CD4-positive, alpha-beta T cell treated with Interleukin-6 for 4 hours (primary cell): Measurements from ENCODE around the gene PARD3.

Source experiments
- DNase-seq: peaks from one replicate; pipeline ENCODE4 v3.0.0-alpha.2; 2020; ENCODE audit warnings: mixed read lengths

The PARD3 gene

DNA sequence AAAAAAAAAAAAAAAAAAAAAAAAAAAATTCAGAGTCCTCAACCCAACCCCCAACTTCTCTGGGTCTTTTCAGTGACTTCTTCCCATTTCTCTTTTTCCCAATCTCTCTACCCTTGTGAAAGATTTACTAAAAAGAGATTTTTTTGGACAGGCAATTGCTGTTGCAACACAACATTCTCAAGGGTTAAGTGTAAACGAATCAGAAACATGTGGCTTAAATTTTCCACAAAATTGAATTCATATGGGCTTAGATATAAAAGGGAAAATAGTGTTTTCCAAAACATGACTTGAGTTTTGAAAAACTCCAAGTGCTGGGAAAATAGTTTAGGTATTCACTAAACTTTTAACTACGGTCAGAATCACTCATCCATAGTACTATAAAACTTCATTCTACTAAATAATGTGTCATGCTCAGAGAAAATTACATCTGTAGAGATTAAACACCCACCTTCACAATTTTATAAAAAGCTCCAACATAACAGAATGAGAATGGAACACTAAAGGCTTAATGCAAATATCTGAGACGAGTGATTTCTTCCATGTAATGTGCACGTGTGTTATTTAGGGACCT lies 643.1 kb downstream of the PARD3 start:
- no peak for DNase-seq

- DNase-seq, result no peak
Observed at GRCh38 chr10:34169677-34170076, 645.4 kb downstream of the PARD3 start.

- no peak for DNase-seq
Observed at GRCh38 chr10:34169131-34169530, 646.0 kb downstream of the PARD3 start.

DNA sequence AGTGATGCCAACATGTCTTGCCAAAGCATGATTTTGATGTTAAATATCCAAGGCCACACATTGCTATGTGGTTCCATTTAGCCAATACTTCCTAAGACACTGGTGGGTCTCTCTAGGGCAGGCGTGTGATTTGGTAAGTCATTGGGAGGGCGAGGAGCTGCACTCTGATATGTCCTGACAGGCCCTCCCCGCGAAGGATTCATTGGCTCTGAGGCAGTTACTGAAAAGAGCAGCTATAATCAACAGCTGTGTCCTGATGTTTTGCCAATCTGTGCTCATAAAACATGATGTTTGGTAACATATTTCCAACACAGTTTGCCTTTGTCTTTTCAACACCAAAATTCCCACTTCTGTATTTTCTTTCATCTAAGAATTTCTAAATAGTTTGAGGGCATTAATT lies 646.7 kb downstream of the PARD3 start:
- no peak for DNase-seq

GRCh38 chr10:34166823-34167222 lies 648.3 kb downstream of the PARD3 start:
- no peak for DNase-seq

- no peak for DNase-seq
Observed at GRCh38 chr10:34166354-34166753, 648.7 kb downstream of the PARD3 start.

DNA sequence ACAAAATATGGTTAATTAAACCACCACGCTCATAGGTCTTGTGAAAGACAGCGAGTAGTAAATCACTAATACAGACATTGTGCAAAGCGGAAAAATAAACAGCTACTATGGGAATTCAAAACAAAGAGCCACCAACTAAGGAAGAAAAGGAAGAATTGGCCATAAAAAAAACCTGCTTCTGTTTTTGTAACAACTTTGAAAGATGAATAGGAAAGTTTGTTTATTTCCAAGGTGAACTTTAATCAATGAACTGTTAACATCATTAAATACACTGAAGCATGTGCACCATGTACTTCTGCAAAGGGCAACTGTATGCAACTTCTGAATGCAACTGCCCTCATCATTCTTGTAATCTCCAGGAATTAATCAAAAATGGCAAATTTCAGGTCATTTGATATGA lies 651.1 kb downstream of the PARD3 start:
- DNase-seq, result no peak

GRCh38 chr10:34163075-34163905 lies 651.8 kb downstream of the PARD3 start:
- DNase-seq, result no peak

GRCh38 chr10:34161777-34162370 lies 653.2 kb downstream of the PARD3 start:
- DNase-seq, result no peak

DNA sequence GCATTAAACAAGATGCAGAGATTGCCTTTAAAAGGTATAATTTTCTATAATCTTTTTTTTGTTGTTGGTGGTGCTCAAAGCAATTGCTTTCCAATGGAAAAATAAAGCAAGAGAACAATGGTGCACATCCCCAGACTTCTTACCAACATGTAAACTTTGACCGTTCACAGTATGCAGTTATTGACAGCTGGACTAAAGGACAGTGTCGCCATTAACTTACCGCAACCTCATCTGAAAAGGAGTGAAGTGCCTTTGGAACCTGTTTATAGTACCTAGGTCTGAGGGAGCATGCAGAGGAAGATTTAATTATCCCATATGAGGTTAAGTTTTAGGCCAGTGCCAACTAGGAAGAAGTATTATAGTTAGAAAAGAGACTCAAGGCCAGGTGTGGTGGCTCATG lies 654.5 kb downstream of the PARD3 start:
- DNase-seq, result no peak

DNA sequence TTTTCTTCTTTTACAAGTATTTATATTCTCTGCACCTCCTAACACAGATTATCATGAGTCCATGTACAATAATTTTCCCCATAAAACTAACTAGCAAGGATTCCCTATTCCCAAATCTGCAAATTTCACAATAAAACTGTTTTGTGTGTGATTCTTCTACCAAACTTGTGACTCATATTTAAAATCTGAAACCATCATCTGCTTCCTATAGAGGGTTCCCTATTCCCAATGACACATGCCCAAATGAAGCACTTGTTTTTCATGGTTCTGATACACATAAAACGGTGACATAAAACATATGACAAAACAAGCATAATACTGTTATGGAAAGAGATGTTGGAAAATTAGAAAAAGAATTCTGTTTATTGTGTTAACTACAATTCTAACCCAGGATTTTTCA lies 657.6 kb downstream of the PARD3 start:
- DNase-seq, result no peak

GRCh38 chr10:34156781-34157425 lies 658.2 kb downstream of the PARD3 start:
- no peak for DNase-seq

DNA sequence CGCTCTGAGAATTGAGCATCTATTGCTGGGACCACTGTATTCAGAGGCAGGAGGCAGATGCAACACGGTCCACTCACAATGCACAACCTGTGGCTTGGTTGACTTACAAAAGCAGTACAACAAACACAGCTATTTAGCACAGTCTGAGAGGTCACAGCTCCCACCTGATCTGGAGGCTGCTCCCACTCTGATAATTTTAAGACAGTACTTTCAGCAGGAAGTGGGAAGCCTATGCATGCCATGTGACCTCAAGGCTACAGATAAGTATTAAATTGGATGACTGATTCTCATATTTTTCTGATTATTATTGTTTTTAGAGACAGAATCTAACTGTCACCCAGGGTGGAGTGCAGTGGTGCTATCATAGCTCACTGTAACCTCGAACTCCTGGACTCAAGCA lies 659.3 kb downstream of the PARD3 start:
- no peak for DNase-seq

DNA sequence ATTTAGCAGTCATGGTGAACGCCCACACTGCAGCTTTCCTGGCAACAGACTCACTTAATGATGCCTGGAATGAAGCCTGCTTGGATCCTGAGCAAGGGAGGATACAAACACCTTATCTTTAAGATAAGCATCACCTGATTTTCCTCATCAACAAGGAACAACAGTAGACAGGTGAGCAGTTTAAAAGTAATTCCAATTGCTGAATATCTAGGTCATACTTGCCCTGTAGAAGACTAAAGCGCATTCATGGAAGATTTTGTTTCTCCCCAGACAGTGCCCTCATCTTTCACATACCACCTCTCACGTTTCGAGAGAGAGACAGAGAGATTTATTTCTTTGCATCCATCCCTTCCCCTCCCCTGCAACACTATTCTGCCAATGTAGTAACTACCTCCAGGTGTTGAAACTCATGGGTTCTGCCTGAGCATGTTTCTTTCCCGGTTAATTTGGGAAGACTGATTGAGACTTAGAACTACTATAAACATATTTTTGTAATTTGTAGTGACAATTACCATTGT lies 660.7 kb downstream of the PARD3 start:
- DNase-seq, result no peak

GRCh38 chr10:34153663-34154382 lies 661.3 kb downstream of the PARD3 start:
- DNase-seq, result no peak

- DNase-seq, result no peak
Observed at GRCh38 chr10:34152434-34152833, 662.7 kb downstream of the PARD3 start.

DNA sequence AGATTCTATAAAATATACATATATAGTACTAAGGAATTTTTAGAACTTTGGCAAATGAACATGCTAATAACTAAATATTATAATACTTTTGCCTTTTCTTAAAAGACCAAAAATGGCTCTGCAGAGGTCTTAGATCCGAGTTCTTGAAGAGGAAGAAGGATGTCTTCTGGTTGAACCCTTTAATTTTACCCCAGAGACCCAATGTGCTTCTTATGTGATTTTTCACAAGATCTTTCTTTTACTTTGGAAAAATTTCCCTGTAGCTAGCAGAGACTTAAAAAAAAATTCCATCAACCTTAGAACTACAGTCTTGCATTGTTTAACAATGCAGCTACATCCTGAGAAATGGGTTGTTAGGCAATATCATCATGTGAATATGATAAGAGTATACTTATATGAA lies 663.2 kb downstream of the PARD3 start:
- no peak for DNase-seq

- DNase-seq, result no peak
Observed at GRCh38 chr10:34151481-34151880, 663.6 kb downstream of the PARD3 start.

GRCh38 chr10:34150103-34150502 lies 665.0 kb downstream of the PARD3 start:
- no peak for DNase-seq

GRCh38 chr10:34148305-34148657 lies 666.8 kb downstream of the PARD3 start:
- no peak for DNase-seq

- no peak for DNase-seq
Observed at GRCh38 chr10:34147641-34148304, 667.3 kb downstream of the PARD3 start.

DNA sequence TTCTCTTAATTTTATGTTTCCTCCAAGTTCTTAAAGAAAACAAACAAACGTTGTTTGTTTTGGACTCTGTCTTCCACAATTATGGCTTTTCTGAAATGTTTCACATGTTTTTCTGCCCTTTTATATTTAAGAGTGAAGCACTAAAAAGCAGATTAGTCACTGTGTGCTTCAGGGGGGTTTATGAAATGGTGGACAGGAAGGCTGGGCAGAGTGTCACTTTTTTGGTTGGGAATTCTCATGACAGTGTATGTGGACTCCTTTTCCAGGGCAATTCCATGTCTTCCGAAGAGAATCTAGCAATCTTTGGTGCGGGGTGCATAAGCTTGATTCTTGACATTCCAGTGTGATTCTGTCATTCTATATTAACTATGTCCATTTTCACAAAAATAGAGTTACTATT lies 669.4 kb downstream of the PARD3 start:
- DNase-seq, result no peak
